DOHH2 (cell line): ENCODE results near the gene FTO.

Source experiments
- EZH2phosphoT487 ChIP-seq: fragments of 200-600 bp; sonication (generic); IDR thresholded peaks from 2 replicates; pipeline ENCODE4 v1.6.1; 2017; ENCODE audit warnings: borderline replicate concordance, mild to moderate bottlenecking, antibody characterized with exemption, low read length, moderate library complexity, mixed read lengths
- TF ChIP-seq, protein P1 (sequence below): fragments of 200-600 bp; sonication (generic); IDR thresholded peaks from one replicate; pipeline ENCODE4 v1.5.1; 2014; ENCODE audit warnings: antibody characterized with exemption, mild to moderate bottlenecking, low read depth, low read length; ENCODE audit not compliant: poor library complexity, severe bottlenecking

DNA sequence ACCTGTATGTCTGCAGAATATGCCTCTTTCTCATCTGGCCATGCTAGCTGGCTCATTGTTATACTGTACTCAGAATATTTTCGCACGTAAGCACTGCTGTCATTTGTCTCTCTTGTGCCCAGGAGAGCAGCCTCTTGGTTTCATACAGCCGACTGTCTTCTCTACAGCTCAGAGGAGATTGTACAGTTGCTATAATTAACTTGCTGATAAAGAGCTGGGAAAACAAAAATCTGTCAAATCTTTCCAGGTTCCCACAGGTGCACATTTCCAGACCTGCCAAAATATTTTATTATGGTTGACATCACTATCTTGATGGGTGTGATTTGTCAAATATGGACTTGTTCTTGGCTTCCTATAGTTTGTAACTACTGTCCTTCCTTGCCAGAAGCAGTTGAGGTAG lies 122.7 kb downstream of the FTO start:
- TF ChIP-seq, protein P1, sequence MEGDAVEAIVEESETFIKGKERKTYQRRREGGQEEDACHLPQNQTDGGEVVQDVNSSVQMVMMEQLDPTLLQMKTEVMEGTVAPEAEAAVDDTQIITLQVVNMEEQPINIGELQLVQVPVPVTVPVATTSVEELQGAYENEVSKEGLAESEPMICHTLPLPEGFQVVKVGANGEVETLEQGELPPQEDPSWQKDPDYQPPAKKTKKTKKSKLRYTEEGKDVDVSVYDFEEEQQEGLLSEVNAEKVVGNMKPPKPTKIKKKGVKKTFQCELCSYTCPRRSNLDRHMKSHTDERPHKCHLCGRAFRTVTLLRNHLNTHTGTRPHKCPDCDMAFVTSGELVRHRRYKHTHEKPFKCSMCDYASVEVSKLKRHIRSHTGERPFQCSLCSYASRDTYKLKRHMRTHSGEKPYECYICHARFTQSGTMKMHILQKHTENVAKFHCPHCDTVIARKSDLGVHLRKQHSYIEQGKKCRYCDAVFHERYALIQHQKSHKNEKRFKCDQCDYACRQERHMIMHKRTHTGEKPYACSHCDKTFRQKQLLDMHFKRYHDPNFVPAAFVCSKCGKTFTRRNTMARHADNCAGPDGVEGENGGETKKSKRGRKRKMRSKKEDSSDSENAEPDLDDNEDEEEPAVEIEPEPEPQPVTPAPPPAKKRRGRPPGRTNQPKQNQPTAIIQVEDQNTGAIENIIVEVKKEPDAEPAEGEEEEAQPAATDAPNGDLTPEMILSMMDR, result no peak
- TF ChIP-seq EZH2phosphoT487, result no peak
